Lung (tissue), 12 donors: ENCODE measurements around the gene JPH3. TPM values are rescaled to one million over a fixed set of nuclear protein-coding genes. Genes with fewer than 3 reads are reported as not detected.

Experiments
- ATAC-seq: fragments of 200-7000 bp; cut with Tn5 transposase; one replicate; pipeline ENCODE4 v1.9.1; 2020; ENCODE audit warnings: moderate number of reproducible peaks; ENCODE audit not compliant: insufficient read depth, low FRiP score
- DNase-seq, 3 donors: peaks; one replicate each; pipeline ENCODE4 v3.0.0-alpha.2; 2013 to 2017
- H3K27ac ChIP-seq, 2 donors: one replicate each; pipeline ENCODE4 v1.5.1; 2013; ENCODE audit warnings: mild to moderate bottlenecking in 2 of 2, moderate library complexity in 2 of 2, control low read depth in 1 of 2, inconsistent platforms in 1 of 2, low read depth in 1 of 2, low read length in 1 of 2
- H3K27me3 ChIP-seq, 3 donors: one replicate each; pipeline ENCODE4 v1.5.1; 2013; ENCODE audit warnings: low read length in 2 of 3; ENCODE audit not compliant: control insufficient read depth in 3 of 3, insufficient read depth in 3 of 3
- H3K36me3 ChIP-seq, 4 donors: one replicate each; pipeline ENCODE4 v1.5.1; 2013; ENCODE audit warnings: low read length in 4 of 4, mild to moderate bottlenecking in 1 of 4, moderate library complexity in 1 of 4; ENCODE audit not compliant: control insufficient read depth in 4 of 4, insufficient read depth in 4 of 4
- H3K4me1 ChIP-seq, 5 donors: one replicate each; pipeline ENCODE4 v1.5.1; 2013; ENCODE audit warnings: low read length in 5 of 5, mild to moderate bottlenecking in 2 of 5, moderate library complexity in 1 of 5; ENCODE audit not compliant: control insufficient read depth in 5 of 5, insufficient read depth in 5 of 5
- H3K4me3 ChIP-seq: one replicate; pipeline ENCODE4 v1.5.1; 2013; ENCODE audit warnings: mild to moderate bottlenecking, control low read depth, moderate library complexity
- H3K9ac ChIP-seq, 2 donors: one replicate each; pipeline ENCODE4 v1.5.1; 2013; ENCODE audit warnings: low read length in 2 of 2, control low read depth in 1 of 2; ENCODE audit not compliant: insufficient read depth in 1 of 2
- H3K9me3 ChIP-seq, 4 donors: one replicate each; pipeline ENCODE4 v1.5.1; 2013; ENCODE audit warnings: low read length in 3 of 4, mild to moderate bottlenecking in 1 of 4, moderate library complexity in 1 of 4; ENCODE audit not compliant: control insufficient read depth in 4 of 4, insufficient read depth in 3 of 4
- CTCF ChIP-seq: IDR thresholded peaks from 2 replicates; pipeline ENCODE4 v1.5.1; 2012; ENCODE audit warnings: mild to moderate bottlenecking; ENCODE audit errors: control extremely low read depth, extremely low read depth
- WGBS, 2 donors: extraction: QIAGEN DNeasy Blood & Tissue Kit; methylation state at CpG; one replicate each; pipeline ENCODE4 v1.1.7; 2013; 5-methylcytosine and 5-hydroxymethylcytosine counted together
- polyA plus RNA-seq, 2 donors: library from polyadenylated mRNA; stranded (reverse); fragments of 200-250 nt; gene quantifications; one replicate each; pipeline ENCODE4 v1.2.1, GENCODE V29; 2013
- total RNA-seq, 2 donors: library from RNA; depleted of rRNA in 1 of 2; stranded (reverse); fragments of >200 nt in 1 of 2; gene quantifications; one replicate each; pipeline ENCODE4 v1.2.1, GENCODE V29; 2014 to 2021
- donor health status: control.
- donor health status: control.
- donor health status: Bipolar disorder and iron deficiency.
- donor health status: healthy.
- donor health status: DM: yes; HTN: yes; CAD: no.

The JPH3 gene
- total and polyA plus RNA-seq, 4 donors: 0.04 to 0.68 (median 0.13) TPM

GRCh38 chr16:87697256-87697655 is 94.9 kb downstream of the JPH3 start:
- no peak overlapping the region for H3K4me3 ChIP-seq
- no peak overlapping the region for H3K27ac ChIP-seq
- H3K9me3 ChIP-seq: no peaks in the 10 kb centered on the region
- TF ChIP-seq CTCF: no peak
- ATAC-seq (no peak), DNase-seq (no peak)
- H3K4me1 ChIP-seq: peaks cover 0 to 10% (median 0%) of the 10 kb centered on the region in 5 donors
- H3K9ac ChIP-seq: no peak overlapping the region
- H3K27me3 ChIP-seq: no peaks in the 10 kb centered on the region
- 94 to 97% methylated on average over 21 of the region's 21 CpGs for WGBS, 2 donors
- H3K36me3 ChIP-seq: peaks cover 0 to 31% (median 0%) of the 10 kb centered on the region in 4 donors

- 94% methylated on average over 14 of the region's 14 CpGs for WGBS, 2 donors
- no peaks in the 10 kb centered on the region for H3K9me3 ChIP-seq
- no peak overlapping the region for H3K27ac ChIP-seq
- H3K4me1 ChIP-seq: peaks cover 0 to 15% (median 0%) of the 10 kb centered on the region in 5 donors
- no peaks in the 10 kb centered on the region for H3K27me3 ChIP-seq
- no peak for ATAC-seq
- no peak for TF ChIP-seq CTCF
- H3K9ac ChIP-seq: no peak overlapping the region
- no peak for DNase-seq
- peaks cover 0 to 33% (median 0%) of the 10 kb centered on the region in 4 donors for H3K36me3 ChIP-seq
- H3K4me3 ChIP-seq: no peak overlapping the region
Observed at GRCh38 chr16:87697792-87698191, 95.5 kb downstream of the JPH3 start.

GRCh38 chr16:87698241-87698640 is 95.9 kb downstream of the JPH3 start:
- peaks cover 0 to 37% (median 0%) of the 10 kb centered on the region in 4 donors for H3K36me3 ChIP-seq
- no peak overlapping the region for H3K27ac ChIP-seq
- H3K9me3 ChIP-seq: no peaks in the 10 kb centered on the region
- no peak for TF ChIP-seq CTCF
- peaks cover 0 to 20% (median 0%) of the 10 kb centered on the region in 5 donors for H3K4me1 ChIP-seq
- DNase-seq (no peak), ATAC-seq (no peak)
- H3K4me3 ChIP-seq: no peak overlapping the region
- WGBS, 2 donors: 89 to 95% methylated on average over 7 of the region's 7 CpGs
- no peaks in the 10 kb centered on the region for H3K27me3 ChIP-seq
- no peak overlapping the region for H3K9ac ChIP-seq

GRCh38 chr16:87698676-87699199 is 96.4 kb downstream of the JPH3 start:
- H3K36me3 ChIP-seq: peaks cover 0 to 41% (median 0%) of the 10 kb centered on the region in 4 donors

More at GRCh38 chr16:87698676-87699199, 96.4 kb downstream of the JPH3 start:
- 88 to 92% methylated on average over 20 of the region's 20 CpGs for WGBS, 2 donors
- H3K4me1 ChIP-seq: peaks cover 0 to 24% (median 0%) of the 10 kb centered on the region in 5 donors
- H3K27me3 ChIP-seq: no peaks in the 10 kb centered on the region
- ATAC-seq (no peak), DNase-seq (no peak)
- no peak overlapping the region for H3K27ac ChIP-seq
- no peak overlapping the region for H3K9ac ChIP-seq
- no peaks in the 10 kb centered on the region for H3K9me3 ChIP-seq
- TF ChIP-seq CTCF: no peak
- H3K4me3 ChIP-seq: no peak overlapping the region
